ENCODE data around the gene NFS1. TPM values are rescaled to one million over a fixed set of nuclear protein-coding genes. Genes with fewer than 3 reads are reported as not detected.

Gene NFS1
- total and polyA plus RNA-seq, 2 of the 8 experiments (the other 6 are each of a cell fraction or from before 2014, with no cell fraction given), result 26.1 to 38.8 TPM

DNA sequence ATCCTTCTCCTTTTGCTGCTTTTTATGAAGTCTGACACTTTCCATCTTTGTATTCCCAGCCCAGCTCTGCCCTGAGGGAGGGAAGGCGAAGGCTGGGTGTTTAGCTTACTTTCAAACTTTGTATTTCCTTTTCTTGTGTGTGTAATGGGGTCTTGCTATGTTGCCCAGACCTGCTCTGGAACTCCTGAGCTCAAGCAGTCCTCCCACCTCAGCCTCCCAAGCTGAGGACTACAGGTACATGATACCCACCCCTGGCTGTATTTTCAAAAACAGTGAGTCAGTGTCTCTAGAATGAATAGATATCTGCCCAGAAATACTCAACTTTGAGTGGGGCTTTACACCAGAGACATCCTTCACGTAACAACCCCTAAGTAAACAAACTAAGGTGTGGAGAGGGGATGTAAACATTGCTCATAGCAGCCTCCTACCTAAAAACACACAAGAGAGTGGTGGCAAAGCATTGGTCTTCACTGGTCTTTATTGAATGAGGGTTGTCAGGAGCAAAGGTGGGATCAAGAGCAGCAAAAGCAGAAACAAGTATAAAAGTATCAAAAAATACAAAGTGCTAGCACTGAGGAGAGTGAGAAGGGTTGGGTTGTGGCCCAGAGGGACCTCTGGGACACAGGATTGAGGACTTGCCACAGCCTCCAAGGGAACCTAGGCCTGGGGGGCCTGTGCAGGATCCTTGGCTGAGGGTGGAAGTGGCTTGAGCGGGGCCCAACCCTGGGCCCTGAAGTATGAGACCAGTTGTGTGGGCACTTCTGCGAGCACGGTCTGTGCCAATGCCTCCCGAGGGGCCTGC, 73.4 kb downstream of the NFS1 start (continued):
- TF ChIP-seq, protein P1, sequence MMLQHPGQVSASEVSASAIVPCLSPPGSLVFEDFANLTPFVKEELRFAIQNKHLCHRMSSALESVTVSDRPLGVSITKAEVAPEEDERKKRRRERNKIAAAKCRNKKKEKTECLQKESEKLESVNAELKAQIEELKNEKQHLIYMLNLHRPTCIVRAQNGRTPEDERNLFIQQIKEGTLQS (IDR thresholded peaks at IDR 0.05; ENCODE audit: insufficient read depth, low read depth, low read length), result no peak
